ENCODE measurements around the gene SETBP1.

The SETBP1 gene

DNA sequence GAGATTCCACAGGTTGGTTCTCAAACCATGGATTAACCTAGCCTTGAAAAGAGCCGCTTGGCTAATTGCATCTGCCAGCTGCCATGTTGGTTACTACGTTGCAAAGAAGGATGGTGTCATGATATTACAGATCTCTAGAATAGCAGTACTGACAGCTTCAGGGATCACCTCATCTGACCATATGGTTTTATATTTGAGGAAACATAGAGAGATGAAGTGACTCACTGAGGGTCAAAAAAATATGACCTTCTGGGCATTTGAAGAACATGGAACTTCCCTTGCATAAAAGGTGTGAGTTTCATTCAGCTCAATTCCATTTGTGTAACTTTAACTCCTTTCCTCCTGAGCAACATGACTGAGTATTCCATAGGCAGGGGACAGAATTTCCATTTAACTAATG is 242.3 kb downstream of the SETBP1 start:
- TF ChIP-seq, protein P1, sequence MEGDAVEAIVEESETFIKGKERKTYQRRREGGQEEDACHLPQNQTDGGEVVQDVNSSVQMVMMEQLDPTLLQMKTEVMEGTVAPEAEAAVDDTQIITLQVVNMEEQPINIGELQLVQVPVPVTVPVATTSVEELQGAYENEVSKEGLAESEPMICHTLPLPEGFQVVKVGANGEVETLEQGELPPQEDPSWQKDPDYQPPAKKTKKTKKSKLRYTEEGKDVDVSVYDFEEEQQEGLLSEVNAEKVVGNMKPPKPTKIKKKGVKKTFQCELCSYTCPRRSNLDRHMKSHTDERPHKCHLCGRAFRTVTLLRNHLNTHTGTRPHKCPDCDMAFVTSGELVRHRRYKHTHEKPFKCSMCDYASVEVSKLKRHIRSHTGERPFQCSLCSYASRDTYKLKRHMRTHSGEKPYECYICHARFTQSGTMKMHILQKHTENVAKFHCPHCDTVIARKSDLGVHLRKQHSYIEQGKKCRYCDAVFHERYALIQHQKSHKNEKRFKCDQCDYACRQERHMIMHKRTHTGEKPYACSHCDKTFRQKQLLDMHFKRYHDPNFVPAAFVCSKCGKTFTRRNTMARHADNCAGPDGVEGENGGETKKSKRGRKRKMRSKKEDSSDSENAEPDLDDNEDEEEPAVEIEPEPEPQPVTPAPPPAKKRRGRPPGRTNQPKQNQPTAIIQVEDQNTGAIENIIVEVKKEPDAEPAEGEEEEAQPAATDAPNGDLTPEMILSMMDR (IDR thresholded peaks at IDR 0.05; ENCODE audit: insufficient read depth, missing control alignments), result no peak
- FAIRE-seq (no peak), DNase-seq (ENCODE audit: insufficient read length, low spot score) (no peak)

DNA sequence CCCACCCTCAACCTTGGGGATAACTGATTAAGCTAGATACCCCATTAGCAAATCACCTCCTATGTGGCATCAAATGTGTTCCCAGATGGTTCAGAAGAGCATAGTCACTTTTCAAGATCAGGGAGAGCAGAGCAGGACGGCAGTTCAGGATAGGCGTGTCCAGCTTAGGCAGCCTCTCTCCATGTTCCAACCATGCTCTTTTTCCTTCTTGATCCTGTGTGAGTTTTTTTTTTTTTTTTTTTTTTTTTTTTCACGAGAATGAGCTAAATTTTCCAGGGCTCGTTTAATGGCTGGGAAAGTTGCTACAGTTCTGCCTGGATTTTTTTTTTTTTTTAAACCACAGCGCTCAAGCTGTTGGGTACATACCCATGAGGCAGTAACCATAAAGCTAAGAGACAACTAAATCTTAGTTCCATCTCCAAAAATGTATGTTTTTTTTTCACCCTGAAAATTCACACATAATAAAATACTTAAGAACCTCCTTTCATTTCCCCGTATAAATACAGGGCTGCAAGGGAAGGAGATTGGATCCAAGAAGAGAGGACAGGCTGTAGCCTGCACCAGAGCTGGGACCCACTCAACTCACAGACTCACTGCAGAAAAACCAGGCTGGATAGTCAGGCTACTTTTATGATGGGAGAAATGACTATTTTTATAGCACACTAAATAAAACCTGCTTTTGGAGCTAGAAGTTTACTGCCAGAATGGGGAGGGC is 244.3 kb downstream of the SETBP1 start:
- FAIRE-seq (no peak), DNase-seq (ENCODE audit: insufficient read length, low spot score) (no peak)
- TF ChIP-seq, protein P1 (IDR thresholded peaks at IDR 0.05; ENCODE audit: insufficient read depth, missing control alignments), result no peak

DNA sequence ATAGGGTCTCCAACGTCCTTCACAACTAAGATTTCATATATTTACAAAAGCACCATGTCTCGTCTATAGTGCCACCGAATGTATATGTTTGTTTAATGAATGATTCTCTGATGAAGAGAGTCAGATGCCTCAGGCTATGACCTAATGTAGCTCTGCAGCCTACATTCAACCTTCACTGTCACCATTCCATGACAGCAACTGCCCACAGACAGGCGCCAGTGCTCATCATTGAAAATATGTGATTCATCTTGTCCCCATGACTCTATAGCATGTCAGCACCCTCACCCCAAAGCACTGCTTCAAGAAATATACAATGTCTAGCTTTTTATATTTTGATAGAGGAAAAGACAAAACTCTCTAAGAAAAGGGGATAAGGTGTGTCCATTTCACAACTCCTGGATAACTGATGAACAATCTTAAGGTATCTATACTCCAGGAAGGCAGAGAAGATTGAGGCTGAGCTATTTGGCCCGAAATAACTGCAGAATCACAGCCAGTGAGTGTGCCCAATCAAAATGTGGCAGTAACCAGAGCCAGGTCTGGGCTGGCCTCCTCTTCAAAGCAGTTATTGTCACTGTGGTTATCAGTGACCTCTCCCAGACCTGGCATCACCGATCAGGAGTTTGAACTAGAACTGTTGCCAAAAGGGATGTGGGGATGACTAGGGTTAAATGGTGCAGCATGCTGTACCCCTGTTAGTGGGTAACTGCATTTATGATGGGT is 246.6 kb downstream of the SETBP1 start:
- FAIRE-seq (no peak), DNase-seq (ENCODE audit: insufficient read length, low spot score) (no peak)
- TF ChIP-seq, protein P1 (IDR thresholded peaks at IDR 0.05; ENCODE audit: insufficient read depth, missing control alignments), result no peak

DNA sequence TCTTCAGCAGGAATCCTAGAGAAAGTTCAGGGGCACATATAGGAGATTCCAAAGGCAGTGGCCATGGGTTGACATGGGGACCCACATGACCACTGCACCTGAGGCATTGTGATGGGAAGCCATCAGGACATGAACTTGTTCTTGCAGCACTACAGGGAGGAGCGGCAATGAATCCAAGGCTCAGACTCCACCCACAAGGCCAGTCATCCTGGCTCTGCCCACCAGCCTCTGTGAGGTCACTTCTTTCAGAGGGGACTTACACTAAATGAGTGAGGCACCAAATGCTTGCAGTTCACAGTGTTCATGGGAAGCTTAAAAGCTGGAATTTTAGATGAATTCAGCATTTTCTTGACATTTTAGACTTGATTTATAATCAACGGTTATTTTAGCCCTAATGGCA is 254.2 kb downstream of the SETBP1 start:
- DNase-seq (ENCODE audit: insufficient read length, low spot score) (no peak), FAIRE-seq (no peak)
- TF ChIP-seq, protein P1 (IDR thresholded peaks at IDR 0.05; ENCODE audit: insufficient read depth, missing control alignments), result no peak

DNA sequence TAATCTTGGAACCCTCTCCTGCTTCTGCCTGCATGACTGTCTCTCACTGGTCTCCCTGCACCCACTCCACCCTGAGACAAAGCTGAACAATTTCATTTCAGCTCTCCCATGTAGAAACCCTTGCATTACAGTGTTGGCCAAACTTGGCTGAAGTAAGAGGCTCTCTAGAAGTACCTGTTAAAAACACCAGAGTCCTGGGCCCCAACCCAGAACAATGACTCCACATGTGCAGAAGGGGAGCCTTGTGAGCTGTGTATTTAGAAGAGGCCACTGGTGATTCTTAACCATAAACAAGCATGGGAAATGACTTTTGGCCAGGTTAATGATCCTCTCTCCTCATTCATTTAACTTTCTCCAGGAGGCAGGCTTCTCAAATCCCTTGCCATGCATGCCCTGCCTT is 254.8 kb downstream of the SETBP1 start:
- DNase-seq (ENCODE audit: insufficient read length, low spot score), result no peak

DNA sequence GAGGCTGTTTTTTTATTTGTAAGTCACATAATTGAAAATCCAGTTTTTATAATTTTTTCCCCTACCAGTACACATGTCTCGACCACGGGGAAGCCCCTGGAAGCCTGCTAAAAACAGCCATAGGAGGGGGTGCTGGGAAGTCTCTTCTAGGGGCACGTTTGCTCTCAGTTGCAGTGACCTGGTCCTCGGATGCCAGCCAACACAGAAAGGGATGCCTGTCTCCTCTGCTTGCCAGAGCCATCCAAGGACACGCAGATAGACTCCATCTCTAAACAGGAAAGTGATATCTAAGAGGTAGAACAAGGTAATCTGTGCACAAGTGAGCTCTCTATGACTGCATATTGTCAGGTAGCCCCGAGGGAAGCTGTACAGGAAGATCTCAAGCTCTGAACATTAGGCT is 255.8 kb downstream of the SETBP1 start:
- FAIRE-seq (no peak), DNase-seq (ENCODE audit: insufficient read length, low spot score) (no peak)
- TF ChIP-seq, protein P1 (IDR thresholded peaks at IDR 0.05; ENCODE audit: insufficient read depth, missing control alignments), result no peak

More for the DNA sequence above, 254.8 kb downstream of the SETBP1 start:
- no peak for FAIRE-seq
- TF ChIP-seq, protein P1 (IDR thresholded peaks at IDR 0.05; ENCODE audit: insufficient read depth, missing control alignments), result no peak
